IPS-18a (cell line): ENCODE data around the gene SNAPC2.
"Not testable (repeated sequence)": the region's sequence is repeated elsewhere in the genome, so short reads cannot be mapped to it uniquely, and the experiment has no call there.

ENCODE experiments used
- H3K27ac ChIP-seq: one replicate; pipeline ENCODE4 v1.5.1; 2013; ENCODE audit warnings: low read length
- H3K27me3 ChIP-seq: one replicate; pipeline ENCODE4 v1.6.1; 2013; ENCODE audit warnings: mild to moderate bottlenecking, low read length; ENCODE audit not compliant: control insufficient read depth, insufficient read depth
- H3K36me3 ChIP-seq: one replicate; pipeline ENCODE4 v1.6.1; 2013; ENCODE audit warnings: low read depth, low read length; ENCODE audit not compliant: control insufficient read depth
- H3K4me1 ChIP-seq: one replicate; pipeline ENCODE4 v1.6.1; 2013; ENCODE audit warnings: low read depth, low read length; ENCODE audit not compliant: control insufficient read depth
- H3K4me3 ChIP-seq: one replicate; pipeline ENCODE4 v1.5.1; 2013; ENCODE audit warnings: low read length
- H3K9ac ChIP-seq: one replicate; pipeline ENCODE4 v1.6.1; 2013; ENCODE audit warnings: mild to moderate bottlenecking, low read length, moderate library complexity
- H3K9me3 ChIP-seq: one replicate; pipeline ENCODE4 v1.6.1; 2013; ENCODE audit warnings: low read depth, low read length; ENCODE audit not compliant: control insufficient read depth

SNAPC2 gene

GRCh38 chr19:7961082-7961481 lies 40.9 kb downstream of the SNAPC2 start:
- peaks cover 63% of the 10 kb centered on the region for H3K36me3 ChIP-seq
- H3K4me3 ChIP-seq = not testable (repeated sequence)

DNA sequence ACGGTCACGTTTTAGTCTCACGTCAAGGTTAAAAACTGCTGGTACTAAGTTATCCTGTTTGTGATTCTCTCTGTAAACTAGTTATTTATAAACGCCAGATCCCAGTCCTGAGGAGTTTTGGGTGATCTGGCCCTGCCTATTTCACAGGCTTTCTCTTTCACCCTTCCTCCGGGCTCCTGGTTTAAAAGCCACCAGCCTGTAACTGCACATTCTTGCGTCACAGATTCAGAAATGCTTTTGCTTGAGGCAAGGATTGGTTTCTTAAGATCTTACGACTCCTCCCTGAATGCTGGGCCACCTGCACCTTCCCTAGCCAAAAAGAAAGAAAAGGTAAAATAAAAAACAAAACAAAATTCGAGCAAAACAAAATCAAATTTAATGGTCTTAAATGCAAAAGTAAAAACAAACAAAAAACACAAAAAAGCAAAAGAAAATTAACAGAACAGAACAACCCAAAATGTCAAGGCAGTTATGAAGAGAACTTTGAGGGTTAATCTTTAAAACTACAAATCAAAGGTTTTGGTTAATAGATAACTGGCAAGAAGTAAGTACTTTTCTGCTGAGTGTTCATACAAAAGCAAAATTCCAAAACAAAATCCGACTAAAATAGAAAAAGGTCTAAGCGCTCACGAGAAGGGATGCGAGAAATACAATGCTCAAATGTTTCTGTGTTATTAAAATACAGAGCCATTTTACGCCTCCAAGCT lies 41.9 kb downstream of the SNAPC2 start:
- H3K36me3 ChIP-seq = peaks cover 72% of the 10 kb centered on the region
- no peak overlapping the region for H3K27ac ChIP-seq
- H3K27me3 ChIP-seq = no peaks in the 10 kb centered on the region

More at GRCh38 chr19:7961082-7961481, 40.9 kb downstream of the SNAPC2 start:
- H3K9ac ChIP-seq, H3K27me3 ChIP-seq, H3K27ac ChIP-seq, H3K9me3 ChIP-seq, H3K4me1 ChIP-seq: not testable (repeated sequence)

GRCh38 chr19:7962644-7963268 lies 42.6 kb downstream of the SNAPC2 start:
- no peaks in the 10 kb centered on the region for H3K27me3 ChIP-seq
- no peaks in the 10 kb centered on the region for H3K4me1 ChIP-seq
- no peak overlapping the region for H3K27ac ChIP-seq
- no peak overlapping the region for H3K9ac ChIP-seq
- no peaks in the 10 kb centered on the region for H3K9me3 ChIP-seq
- peaks cover 79% of the 10 kb centered on the region for H3K36me3 ChIP-seq
- no peak overlapping the region for H3K4me3 ChIP-seq

More for the DNA sequence above, 41.9 kb downstream of the SNAPC2 start:
- no peaks in the 10 kb centered on the region for H3K4me1 ChIP-seq
- no peaks in the 10 kb centered on the region for H3K9me3 ChIP-seq
- no peak overlapping the region for H3K4me3 ChIP-seq
- H3K9ac ChIP-seq = no peak overlapping the region

- Histone ChIP-seq H3K9me3 (no peaks in the 10 kb centered on the region), H3K27me3 (no peaks in the 10 kb centered on the region), H3K4me3 (no peak overlapping the region), H3K36me3 (peaks cover 84% of the 10 kb centered on the region), H3K4me1 (no peaks in the 10 kb centered on the region), H3K9ac (no peak overlapping the region), H3K27ac (no peak overlapping the region)
Observed at GRCh38 chr19:7963566-7963965, 43.4 kb downstream of the SNAPC2 start.

- peaks cover 8% of the 10 kb centered on the region for H3K4me1 ChIP-seq
- H3K27me3 ChIP-seq = no peaks in the 10 kb centered on the region
- H3K9ac ChIP-seq = no peak overlapping the region
- H3K9me3 ChIP-seq = no peaks in the 10 kb centered on the region
- H3K4me3 ChIP-seq = no peak overlapping the region
- peaks cover 76% of the 10 kb centered on the region for H3K36me3 ChIP-seq
- no peak overlapping the region for H3K27ac ChIP-seq
Observed at GRCh38 chr19:7965259-7965841, 45.2 kb downstream of the SNAPC2 start.

DNA sequence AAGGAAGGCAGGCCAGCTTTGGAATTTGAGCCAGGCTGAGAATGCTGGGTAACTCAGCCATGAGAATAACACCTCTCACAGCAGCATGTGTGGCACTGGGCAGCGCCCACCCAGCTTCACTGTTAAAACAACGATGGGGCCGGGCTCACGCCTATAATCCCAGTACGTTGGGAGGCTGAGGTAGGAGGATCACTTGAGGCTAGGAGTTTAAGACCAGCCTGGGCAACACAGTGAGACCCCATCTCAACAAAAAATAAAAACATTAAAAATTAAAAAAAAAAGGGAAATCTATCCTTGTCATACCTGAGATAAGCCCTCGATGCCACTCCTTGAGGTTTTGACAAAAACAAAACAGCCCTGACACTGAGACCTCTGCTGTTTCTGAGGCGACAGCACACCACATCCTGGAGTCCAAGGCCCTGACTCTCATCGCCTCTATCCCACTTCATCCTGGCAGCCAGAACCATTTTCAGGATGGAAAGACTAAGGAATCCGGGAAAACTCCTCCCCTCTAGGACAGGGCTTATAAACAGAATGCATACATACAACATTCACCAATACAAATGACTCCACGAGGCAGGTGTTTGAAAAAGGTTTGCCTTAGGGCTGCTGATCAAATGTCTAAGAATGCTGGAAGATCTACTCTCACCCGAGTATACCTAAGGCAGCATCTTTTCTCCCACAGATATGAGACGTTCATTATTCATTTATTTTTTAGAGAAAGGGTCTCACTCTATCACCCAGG lies 46.0 kb downstream of the SNAPC2 start:
- peaks cover 8% of the 10 kb centered on the region for H3K4me1 ChIP-seq
- no peak overlapping the region for H3K4me3 ChIP-seq
- H3K9me3 ChIP-seq = no peaks in the 10 kb centered on the region
- peaks cover 73% of the 10 kb centered on the region for H3K36me3 ChIP-seq
- no peaks in the 10 kb centered on the region for H3K27me3 ChIP-seq
- H3K9ac ChIP-seq = no peak overlapping the region
- no peak overlapping the region for H3K27ac ChIP-seq

GRCh38 chr19:7968008-7968795 lies 48.1 kb downstream of the SNAPC2 start:
- H3K4me3 ChIP-seq = no peak overlapping the region
- H3K36me3 ChIP-seq = peaks cover 66% of the 10 kb centered on the region
- no peaks in the 10 kb centered on the region for H3K27me3 ChIP-seq
- H3K4me1 ChIP-seq = peaks cover 8% of the 10 kb centered on the region
- H3K9ac ChIP-seq = no peak overlapping the region
- no peak overlapping the region for H3K27ac ChIP-seq
- no peaks in the 10 kb centered on the region for H3K9me3 ChIP-seq

- Histone ChIP-seq H3K27ac (peak overlapping the region; percentile 52), H3K36me3 (peaks cover 66% of the 10 kb centered on the region), H3K4me3 (peak overlapping the region; percentile 11), H3K9me3 (no peaks in the 10 kb centered on the region), H3K27me3 (no peaks in the 10 kb centered on the region), H3K4me1 (peaks cover 8% of the 10 kb centered on the region), H3K9ac (peak overlapping the region; percentile 29)
Observed at GRCh38 chr19:7968796-7969554, 48.8 kb downstream of the SNAPC2 start.

GRCh38 chr19:7969555-7969939 lies 49.4 kb downstream of the SNAPC2 start:
- Histone ChIP-seq H3K27ac (peak overlapping the region; percentile 52), H3K9me3 (no peaks in the 10 kb centered on the region), H3K4me3 (peak overlapping the region; percentile 11), H3K27me3 (no peaks in the 10 kb centered on the region), H3K4me1 (peaks cover 8% of the 10 kb centered on the region), H3K36me3 (peaks cover 66% of the 10 kb centered on the region), H3K9ac (peak overlapping the region; percentile 29)

GRCh38 chr19:7970716-7971448 lies 50.7 kb downstream of the SNAPC2 start:
- Histone ChIP-seq H3K9me3 (no peaks in the 10 kb centered on the region), H3K27me3 (no peaks in the 10 kb centered on the region), H3K9ac (no peak overlapping the region), H3K36me3 (peaks cover 59% of the 10 kb centered on the region), H3K27ac (peak overlapping the region; percentile 24), H3K4me3 (no peak overlapping the region), H3K4me1 (peaks cover 8% of the 10 kb centered on the region)
